HL-60 (cell line): ENCODE measurements around the gene NAGS.

ENCODE experiments used
- DNase-seq, 2 experiments: peaks; one replicate each; pipeline ENCODE4 v3.0.0-alpha.2; 2010 to 2020; ENCODE audit warnings: low read depth in 1 of 2, low spot score in 1 of 2
- H3K27ac ChIP-seq: fragments of 250-450 bp; sonication (Bioruptor Pico); replicated peaks from 2 replicates; pipeline ENCODE4 v1.5.1; 2020; ENCODE audit warnings: mild to moderate bottlenecking, moderate library complexity
- H3K27me3 ChIP-seq: fragments of 250-450 bp; sonication (Bioruptor Pico); 2 replicates; pipeline ENCODE4 v1.5.1; 2021; ENCODE audit warnings: mild to moderate bottlenecking, moderate library complexity; ENCODE audit not compliant: insufficient read depth, poor library complexity, severe bottlenecking
- H3K4me3 ChIP-seq: replicated peaks from 2 replicates; pipeline ENCODE4 v1.5.1; 2011; ENCODE audit warnings: mild to moderate bottlenecking, control low read depth, low read length; ENCODE audit not compliant: insufficient read depth
- GABPA ChIP-seq: IDR thresholded peaks from 2 replicates; pipeline ENCODE4 v1.6.1; 2012; ENCODE audit warnings: low read depth
- POLR2AphosphoS5 ChIP-seq: IDR thresholded peaks from 2 replicates; pipeline ENCODE4 v1.6.1; 2012; ENCODE audit warnings: low read depth
- SPI1 ChIP-seq: IDR thresholded peaks from 2 replicates; pipeline ENCODE4 v1.6.1; 2012; ENCODE audit warnings: low read depth, mild to moderate bottlenecking, borderline replicate concordance
- TF ChIP-seq, protein P1 (sequence below): IDR thresholded peaks from one replicate; pipeline ENCODE4 v1.5.1; 2011; ENCODE audit warnings: low read length, control low read depth, inconsistent platforms; ENCODE audit not compliant: insufficient read depth
- TF ChIP-seq, protein P2 (sequence below): IDR thresholded peaks from 2 replicates; pipeline ENCODE4 v1.6.1; 2012; ENCODE audit warnings: low read depth; ENCODE audit not compliant: insufficient replicate concordance

The NAGS gene

DNA sequence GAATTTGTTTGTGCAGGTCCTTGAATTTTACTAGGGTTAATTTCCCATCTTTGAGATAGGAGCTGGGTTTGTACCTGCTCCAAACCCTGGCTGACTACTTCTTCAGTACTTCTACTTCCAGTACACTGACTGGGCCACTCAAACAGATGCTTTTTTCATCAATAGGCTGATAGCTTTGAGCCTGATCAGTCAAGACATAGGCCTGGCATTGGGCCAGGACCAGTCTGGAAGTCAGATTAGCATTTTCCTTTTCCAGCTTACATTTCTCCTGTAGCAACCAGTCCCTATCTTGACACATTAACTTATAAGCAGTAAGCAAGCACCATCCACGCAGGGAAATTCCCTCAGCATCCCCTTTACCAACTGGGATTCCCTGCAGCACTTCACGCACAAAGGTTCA, 17.8 kb downstream of the NAGS start:
- Histone ChIP-seq H3K4me3 (no peak overlapping the region), H3K27ac (no peak overlapping the region), H3K27me3 (no peaks in the 10 kb centered on the region)
- TF ChIP-seq, protein P1, sequence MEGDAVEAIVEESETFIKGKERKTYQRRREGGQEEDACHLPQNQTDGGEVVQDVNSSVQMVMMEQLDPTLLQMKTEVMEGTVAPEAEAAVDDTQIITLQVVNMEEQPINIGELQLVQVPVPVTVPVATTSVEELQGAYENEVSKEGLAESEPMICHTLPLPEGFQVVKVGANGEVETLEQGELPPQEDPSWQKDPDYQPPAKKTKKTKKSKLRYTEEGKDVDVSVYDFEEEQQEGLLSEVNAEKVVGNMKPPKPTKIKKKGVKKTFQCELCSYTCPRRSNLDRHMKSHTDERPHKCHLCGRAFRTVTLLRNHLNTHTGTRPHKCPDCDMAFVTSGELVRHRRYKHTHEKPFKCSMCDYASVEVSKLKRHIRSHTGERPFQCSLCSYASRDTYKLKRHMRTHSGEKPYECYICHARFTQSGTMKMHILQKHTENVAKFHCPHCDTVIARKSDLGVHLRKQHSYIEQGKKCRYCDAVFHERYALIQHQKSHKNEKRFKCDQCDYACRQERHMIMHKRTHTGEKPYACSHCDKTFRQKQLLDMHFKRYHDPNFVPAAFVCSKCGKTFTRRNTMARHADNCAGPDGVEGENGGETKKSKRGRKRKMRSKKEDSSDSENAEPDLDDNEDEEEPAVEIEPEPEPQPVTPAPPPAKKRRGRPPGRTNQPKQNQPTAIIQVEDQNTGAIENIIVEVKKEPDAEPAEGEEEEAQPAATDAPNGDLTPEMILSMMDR: no peak
- TF ChIP-seq, protein P2, sequence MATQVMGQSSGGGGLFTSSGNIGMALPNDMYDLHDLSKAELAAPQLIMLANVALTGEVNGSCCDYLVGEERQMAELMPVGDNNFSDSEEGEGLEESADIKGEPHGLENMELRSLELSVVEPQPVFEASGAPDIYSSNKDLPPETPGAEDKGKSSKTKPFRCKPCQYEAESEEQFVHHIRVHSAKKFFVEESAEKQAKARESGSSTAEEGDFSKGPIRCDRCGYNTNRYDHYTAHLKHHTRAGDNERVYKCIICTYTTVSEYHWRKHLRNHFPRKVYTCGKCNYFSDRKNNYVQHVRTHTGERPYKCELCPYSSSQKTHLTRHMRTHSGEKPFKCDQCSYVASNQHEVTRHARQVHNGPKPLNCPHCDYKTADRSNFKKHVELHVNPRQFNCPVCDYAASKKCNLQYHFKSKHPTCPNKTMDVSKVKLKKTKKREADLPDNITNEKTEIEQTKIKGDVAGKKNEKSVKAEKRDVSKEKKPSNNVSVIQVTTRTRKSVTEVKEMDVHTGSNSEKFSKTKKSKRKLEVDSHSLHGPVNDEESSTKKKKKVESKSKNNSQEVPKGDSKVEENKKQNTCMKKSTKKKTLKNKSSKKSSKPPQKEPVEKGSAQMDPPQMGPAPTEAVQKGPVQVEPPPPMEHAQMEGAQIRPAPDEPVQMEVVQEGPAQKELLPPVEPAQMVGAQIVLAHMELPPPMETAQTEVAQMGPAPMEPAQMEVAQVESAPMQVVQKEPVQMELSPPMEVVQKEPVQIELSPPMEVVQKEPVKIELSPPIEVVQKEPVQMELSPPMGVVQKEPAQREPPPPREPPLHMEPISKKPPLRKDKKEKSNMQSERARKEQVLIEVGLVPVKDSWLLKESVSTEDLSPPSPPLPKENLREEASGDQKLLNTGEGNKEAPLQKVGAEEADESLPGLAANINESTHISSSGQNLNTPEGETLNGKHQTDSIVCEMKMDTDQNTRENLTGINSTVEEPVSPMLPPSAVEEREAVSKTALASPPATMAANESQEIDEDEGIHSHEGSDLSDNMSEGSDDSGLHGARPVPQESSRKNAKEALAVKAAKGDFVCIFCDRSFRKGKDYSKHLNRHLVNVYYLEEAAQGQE: no peak
- TF ChIP-seq GABPA: no peak
- TF ChIP-seq SPI1: no peak
- DNase-seq: no peak

DNA sequence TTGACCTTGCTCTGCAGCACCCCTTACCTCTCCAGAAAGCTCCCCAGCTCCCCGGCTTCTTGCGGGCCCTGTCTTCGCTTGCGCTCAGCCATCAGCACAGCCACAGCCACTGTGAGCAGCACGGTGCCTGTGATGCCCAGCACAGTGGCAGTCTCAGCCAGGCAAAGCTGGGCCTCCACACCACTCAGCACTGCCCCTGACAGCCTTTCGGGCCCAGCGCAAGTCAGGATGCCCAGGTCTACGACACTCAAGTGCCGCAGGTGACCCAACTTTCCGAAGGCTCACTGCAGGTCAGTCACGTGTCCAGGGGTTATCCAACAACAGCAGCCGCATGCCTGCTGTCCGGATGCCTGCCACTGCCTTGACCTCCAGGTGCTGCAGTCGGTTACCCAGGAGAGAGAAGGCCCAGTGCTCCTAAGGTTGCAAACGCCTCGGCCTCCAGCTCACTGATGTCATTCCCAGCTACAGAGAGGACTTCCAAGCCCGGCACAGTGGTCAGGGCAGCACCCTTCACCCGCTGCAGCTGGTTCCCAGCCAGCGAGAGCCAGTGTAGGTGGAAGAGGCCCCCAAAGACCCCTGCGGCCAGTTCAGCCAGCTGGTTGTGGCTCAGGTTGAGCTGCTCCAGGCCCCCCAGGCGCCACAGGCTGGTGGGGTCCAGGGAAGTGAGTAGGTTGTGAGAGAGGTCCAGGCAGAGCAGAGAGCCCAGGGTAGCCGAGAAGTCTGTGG, 19.3 kb downstream of the NAGS start:
- TF ChIP-seq POLR2AphosphoS5 (no peak), GABPA (no peak), SPI1 (no peak)
- TF ChIP-seq, protein P2: no peak
- TF ChIP-seq, protein P1: no peak
- DNase-seq: no peak
- no peak overlapping the region for H3K4me3 ChIP-seq
- H3K27ac ChIP-seq: no peak overlapping the region
- H3K27me3 ChIP-seq: no peaks in the 10 kb centered on the region

DNA sequence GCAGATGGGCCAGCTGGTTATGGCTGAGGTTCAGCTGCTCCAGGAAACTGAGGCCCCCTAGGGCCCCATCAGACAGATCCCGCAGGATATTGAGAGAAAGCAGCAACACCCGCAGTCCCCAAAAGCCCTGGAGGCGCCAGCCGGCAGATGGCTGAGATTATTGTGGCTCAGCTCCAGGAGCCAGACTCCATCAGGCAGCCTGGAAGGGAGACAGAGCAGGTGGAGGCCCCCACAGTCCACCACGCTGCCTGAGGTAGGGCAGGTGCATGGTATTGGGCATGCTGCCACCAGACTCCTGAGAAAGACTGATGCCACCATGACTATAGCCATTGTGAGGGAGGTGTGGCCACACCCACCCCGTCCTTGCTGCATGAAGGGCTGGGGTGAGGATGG, 19.8 kb downstream of the NAGS start:
- no peaks in the 10 kb centered on the region for H3K27me3 ChIP-seq
- DNase-seq: no peak
- H3K4me3 ChIP-seq: no peak overlapping the region
- TF ChIP-seq, protein P2: no peak
- no peak for TF ChIP-seq POLR2AphosphoS5
- no peak for TF ChIP-seq GABPA
- no peak for TF ChIP-seq SPI1
- TF ChIP-seq, protein P1: no peak
- H3K27ac ChIP-seq: no peak overlapping the region
